ENCODE results near the gene FREM3.

The FREM3 gene

DNA sequence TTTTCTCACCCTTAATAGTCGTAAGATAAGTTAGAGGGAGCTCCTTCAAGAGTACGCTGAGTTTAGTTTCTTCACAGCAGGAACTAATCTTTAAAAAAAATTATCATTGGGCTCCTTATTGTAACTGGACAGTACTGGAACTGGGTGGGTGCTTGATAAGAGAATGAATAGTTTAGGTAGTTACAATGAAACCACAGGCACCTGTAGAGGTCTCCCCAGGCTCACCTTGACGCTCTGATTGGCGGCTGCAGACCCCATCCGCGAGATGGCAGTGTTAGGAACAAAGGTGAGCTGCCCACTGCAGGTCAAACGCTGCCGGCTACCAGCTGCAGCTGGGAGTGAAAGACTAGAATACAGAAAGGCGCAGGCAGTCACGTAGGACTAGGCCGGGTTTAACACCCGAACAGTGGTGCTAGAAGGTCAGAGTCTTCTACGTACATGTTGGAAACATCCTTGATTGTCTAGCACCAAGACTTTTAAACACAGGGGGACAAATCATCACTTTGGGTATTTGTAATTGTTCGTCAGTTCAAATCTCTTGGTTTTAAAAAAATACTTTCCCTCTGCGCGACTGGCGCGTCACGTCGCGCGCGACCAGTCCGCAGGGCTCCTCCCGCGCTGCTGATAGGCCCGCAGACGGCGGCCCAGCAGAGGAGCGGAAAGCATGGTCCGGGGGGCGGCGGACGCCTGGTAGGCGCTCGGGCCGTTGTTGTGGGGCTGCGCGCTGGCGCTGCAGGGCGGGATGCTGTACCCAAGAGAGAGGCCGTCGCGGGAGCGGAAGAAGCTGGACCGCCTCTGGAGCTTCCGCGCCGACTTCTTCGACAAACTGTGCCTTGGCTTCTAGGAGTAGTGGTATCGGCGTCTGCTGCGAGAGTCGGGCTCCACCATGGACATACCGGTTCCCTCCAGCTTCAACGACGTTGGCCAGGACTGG lies 141.4 kb downstream of the FREM3 start:
- DNase-seq (ENCODE audit: low read depth): peak; percentile 50
- peak overlapping the region; percentile 72 for H3K4me3 ChIP-seq (ENCODE audit: low read length)
- TF ChIP-seq, protein P1, sequence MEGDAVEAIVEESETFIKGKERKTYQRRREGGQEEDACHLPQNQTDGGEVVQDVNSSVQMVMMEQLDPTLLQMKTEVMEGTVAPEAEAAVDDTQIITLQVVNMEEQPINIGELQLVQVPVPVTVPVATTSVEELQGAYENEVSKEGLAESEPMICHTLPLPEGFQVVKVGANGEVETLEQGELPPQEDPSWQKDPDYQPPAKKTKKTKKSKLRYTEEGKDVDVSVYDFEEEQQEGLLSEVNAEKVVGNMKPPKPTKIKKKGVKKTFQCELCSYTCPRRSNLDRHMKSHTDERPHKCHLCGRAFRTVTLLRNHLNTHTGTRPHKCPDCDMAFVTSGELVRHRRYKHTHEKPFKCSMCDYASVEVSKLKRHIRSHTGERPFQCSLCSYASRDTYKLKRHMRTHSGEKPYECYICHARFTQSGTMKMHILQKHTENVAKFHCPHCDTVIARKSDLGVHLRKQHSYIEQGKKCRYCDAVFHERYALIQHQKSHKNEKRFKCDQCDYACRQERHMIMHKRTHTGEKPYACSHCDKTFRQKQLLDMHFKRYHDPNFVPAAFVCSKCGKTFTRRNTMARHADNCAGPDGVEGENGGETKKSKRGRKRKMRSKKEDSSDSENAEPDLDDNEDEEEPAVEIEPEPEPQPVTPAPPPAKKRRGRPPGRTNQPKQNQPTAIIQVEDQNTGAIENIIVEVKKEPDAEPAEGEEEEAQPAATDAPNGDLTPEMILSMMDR (conservative IDR thresholded peaks at IDR 0.05; ENCODE audit: low read length): peak; percentile 34

DNA sequence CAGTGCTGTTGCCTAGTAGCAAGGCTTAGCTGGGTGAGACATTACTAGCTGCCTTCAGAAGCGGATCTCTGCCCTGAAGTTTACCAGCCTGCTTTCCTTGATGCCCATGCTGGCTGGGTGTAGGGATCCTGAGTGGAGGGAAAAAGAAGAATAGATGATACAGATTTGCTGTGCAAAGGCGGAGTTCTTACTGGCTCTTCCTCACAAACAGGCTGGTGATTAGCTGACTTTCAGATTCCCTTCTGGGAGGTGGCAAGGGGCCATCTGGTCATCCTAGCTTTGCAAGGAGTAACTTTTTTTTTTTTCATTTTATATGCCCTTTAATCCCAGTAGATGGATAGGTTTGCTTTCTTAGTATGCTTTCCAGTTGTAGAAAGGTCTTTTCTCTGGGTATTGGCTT lies 142.2 kb downstream of the FREM3 start:
- DNase-seq (ENCODE audit: low read depth): no peak
- H3K4me3 ChIP-seq (ENCODE audit: low read length): no peak overlapping the region; the same call in 1 of the 2 replicates
- TF ChIP-seq, protein P1 (conservative IDR thresholded peaks at IDR 0.05; ENCODE audit: low read length): no peak

DNA sequence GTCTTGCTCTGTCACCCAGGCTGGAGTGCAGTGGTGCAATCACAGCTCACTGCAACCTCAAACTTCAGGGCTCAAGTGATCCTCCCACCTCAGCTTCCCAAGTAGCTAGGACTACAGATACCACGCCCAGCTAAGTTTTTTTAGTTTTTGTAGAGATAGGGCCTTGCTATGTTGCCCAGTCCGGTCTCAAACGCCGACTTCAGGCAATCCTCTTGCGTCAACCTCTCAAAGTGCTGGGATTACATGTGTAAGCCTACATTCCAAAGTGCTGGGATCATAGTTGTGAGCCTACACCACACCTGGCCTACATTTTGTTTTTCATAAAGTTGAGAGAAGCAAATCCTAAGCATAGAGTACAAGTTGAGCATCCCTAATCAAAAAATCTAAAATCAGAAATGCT lies 144.8 kb downstream of the FREM3 start:
- TF ChIP-seq, protein P1 (conservative IDR thresholded peaks at IDR 0.05; ENCODE audit: low read length): no peak
- no peak for DNase-seq (ENCODE audit: low read depth)
- no peak overlapping the region for H3K4me3 ChIP-seq (ENCODE audit: low read length)

DNA sequence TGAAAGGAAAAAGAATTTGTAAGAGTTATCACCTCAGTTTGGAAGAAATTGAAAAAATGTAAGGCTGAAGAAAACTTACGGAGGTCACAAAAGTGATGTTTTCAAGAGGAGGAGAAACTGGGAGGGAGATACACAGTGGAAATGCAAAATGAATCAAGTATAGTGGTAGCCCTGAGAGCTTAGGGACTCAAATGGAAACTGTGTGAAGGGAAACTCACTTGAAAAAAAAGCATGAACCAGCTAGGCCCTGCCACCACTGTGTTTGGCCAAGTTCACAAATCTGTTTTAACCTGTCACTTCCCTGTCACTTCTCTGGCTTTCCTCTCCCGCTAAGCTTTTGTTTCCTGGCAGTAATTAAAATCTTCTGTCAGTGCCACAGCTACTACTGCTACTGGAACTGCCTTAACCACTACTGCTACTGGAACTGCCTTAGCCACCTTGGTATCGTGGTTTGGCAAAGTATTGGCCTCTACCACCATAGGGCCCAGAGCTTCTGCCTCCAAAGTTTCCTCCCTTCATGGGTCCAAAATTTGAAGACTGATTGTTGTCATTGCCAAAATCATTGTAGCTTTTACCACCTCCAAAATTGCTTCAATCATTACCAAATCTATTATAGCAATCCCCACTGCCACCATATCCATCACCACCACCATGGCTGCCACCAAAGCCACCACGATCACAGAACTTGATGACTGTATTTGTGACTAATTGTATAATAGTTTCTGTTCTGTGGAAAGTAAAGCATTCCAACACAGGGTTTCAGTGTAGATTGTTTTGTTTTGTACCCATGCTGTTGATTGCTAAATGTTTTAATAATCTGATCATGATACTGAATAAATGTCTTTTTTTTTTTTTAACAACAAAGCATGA lies 145.5 kb downstream of the FREM3 start:
- TF ChIP-seq, protein P1 (conservative IDR thresholded peaks at IDR 0.05; ENCODE audit: low read length): no peak
- no peak for DNase-seq (ENCODE audit: low read depth)
- no peak overlapping the region for H3K4me3 ChIP-seq (ENCODE audit: low read length)

DNA sequence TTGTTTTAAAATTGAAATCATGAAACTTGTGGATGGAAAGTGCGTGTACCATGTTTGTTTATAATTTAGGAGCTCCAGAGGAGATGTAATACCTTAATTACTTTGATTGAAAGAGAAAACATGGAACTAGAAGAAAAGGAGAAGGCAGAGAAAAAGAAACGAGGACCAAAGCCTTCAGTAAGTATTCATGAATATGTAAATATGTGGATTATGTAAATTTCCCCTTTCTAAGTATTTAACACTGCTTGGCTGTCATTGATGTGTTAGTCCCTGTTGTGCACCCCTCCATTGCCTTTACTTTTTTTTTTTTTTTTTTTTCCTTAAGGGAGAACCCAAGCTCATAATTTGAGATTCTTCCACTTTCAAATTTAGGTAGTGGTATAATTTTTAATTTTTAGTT lies 150.5 kb downstream of the FREM3 start:
- no peak for DNase-seq (ENCODE audit: low read depth)
- TF ChIP-seq, protein P1 (conservative IDR thresholded peaks at IDR 0.05; ENCODE audit: low read length): no peak
- no peak overlapping the region for H3K4me3 ChIP-seq (ENCODE audit: low read length)

DNA sequence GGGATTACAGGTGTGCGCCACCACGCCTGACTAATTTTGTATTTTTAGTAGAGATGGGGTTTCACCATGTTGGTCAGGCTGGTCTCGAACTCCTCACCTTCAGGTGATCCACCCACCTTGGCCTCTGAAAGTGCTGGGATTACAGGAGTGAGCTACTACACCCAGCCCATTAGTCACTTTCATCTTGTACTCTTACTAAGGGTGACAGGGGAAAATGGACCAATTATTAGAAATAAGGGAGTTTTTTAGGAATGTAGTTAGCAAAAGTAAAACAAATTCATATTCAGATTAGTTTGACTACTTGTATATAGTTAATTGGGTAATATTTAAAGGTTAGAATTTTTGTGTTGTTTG lies 160.8 kb downstream of the FREM3 start:
- no peak for DNase-seq (ENCODE audit: low read depth)
- no peak overlapping the region for H3K4me3 ChIP-seq (ENCODE audit: low read length)
- TF ChIP-seq, protein P1 (conservative IDR thresholded peaks at IDR 0.05; ENCODE audit: low read length): no peak

All from AG10803 (cell line).